Right lobe of liver (tissue), 6 donors: ENCODE results near the gene AIFM1. TPM values are rescaled to one million over a fixed set of nuclear protein-coding genes. Genes with fewer than 3 reads are reported as not detected.

Experiments
- ATAC-seq, 4 donors: fragments of 200-7000 bp; cut with Tn5 transposase; one replicate each; pipeline ENCODE4 v1.9.1; 2020; ENCODE audit warnings: mild to moderate bottlenecking in 4 of 4, moderate library complexity in 4 of 4
- DNase-seq, 3 donors: peaks; one replicate each; pipeline ENCODE4 v3.0.0-alpha.2; 2020
- H3K27ac ChIP-seq, 3 donors: fragments of 200-600 bp; one replicate each; pipeline ENCODE4 v1.8.0; 2022
- H3K27me3 ChIP-seq, 2 donors: fragments of 200-600 bp; one replicate each; pipeline ENCODE4 v1.8.0; 2022
- H3K36me3 ChIP-seq, 4 donors: fragments of 200-600 bp; sonication (generic) in 1 of 4; one replicate each; pipeline versions ENCODE4 v1.5.1 to v1.8.0; 2017 to 2022; ENCODE audit warnings: control low read depth in 1 of 4
- H3K4me1 ChIP-seq, 4 donors: fragments of 200-600 bp; sonication (generic) in 1 of 4; one replicate each; pipeline versions ENCODE4 v1.5.1 to v1.8.0; 2017 to 2022; ENCODE audit warnings: control low read depth in 1 of 4
- H3K4me3 ChIP-seq, 3 donors: fragments of 200-600 bp; one replicate each; pipeline ENCODE4 v1.8.0; 2022
- H3K9me3 ChIP-seq, 4 donors: fragments of 200-600 bp; sonication (generic) in 1 of 4; one replicate each; pipeline versions ENCODE4 v1.5.1 to v1.8.0; 2017 to 2022; ENCODE audit warnings: control low read depth in 1 of 4
- CTCF ChIP-seq, 4 donors: fragments of 200-600 bp in 3 of 4; fragments of 450-650 bp in 1 of 4; IDR thresholded peaks; one replicate each; pipeline versions ENCODE4 v1.5.1 to v1.8.0; 2016 to 2022; ENCODE audit warnings: antibody characterized with exemption in 4 of 4, mild to moderate bottlenecking in 2 of 4
- POLR2A ChIP-seq: fragments of 450-650 bp; IDR thresholded peaks from one replicate; pipeline ENCODE4 v1.6.1; 2017; ENCODE audit warnings: antibody characterized with exemption, mild to moderate bottlenecking
- WGBS: methylation state at CpG from one replicate; pipeline ENCODE4 v1.1.6; 2018; ENCODE audit warnings: low coverage, low lambda C conversion rate; ENCODE audit not compliant: insufficient coverage; ENCODE audit errors: missing lambda C conversion rate; 5-methylcytosine and 5-hydroxymethylcytosine counted together
- intact Hi-C, 2 donors: fragments of 100-400 bp; cut with DNase I; formaldehyde crosslinking; loops; one replicate each; pipeline versions ENCODE4 v1.11.2 to v1.14.1; 2022
- total RNA-seq, 6 experiments: library from RNA; depleted of rRNA in 2 of 6; stranded (reverse); fragments of >200 nt in 2 of 6; fragmentation: NEBNext Ultra II Directional in 3 of 6; extraction: Animal tissue kit (Norgen Biotek cat#: 25700) in 3 of 6; gene quantifications; one replicate each; pipeline versions ENCODE4 v1.1.0 to v1.2.4, GENCODE V29; 2016 to 2023
- donor health status: DM: no; HTN: yes; CAD: no.
- donor health status: DM: no; HTN: no; CAD: no.
- donor health status: DM: no; HTN: no; CAD: no.
- donor health status: DM: no; HTN: yes; CAD: no.
- donor health status: DM: no; HTN: yes; CAD: no.

AIFM1 gene
- total RNA-seq, 6 experiments from 2014 or later, result 63.4 to 90.0 (median 76.7) TPM

- no peak overlapping the region for H3K4me3 ChIP-seq
- 62% methylated on average over 3 of the region's 3 CpGs for WGBS
- no peak for DNase-seq
- intact Hi-C loops, result no loop called here
- H3K27me3 ChIP-seq, result no peaks in the 10 kb centered on the region
- H3K27ac ChIP-seq, result no peak overlapping the region
- no peaks in the 10 kb centered on the region for H3K36me3 ChIP-seq
- no peaks in the 10 kb centered on the region for H3K4me1 ChIP-seq
- H3K9me3 ChIP-seq, result no peaks in the 10 kb centered on the region
- ATAC-seq, result no peak
- TF ChIP-seq CTCF (IDR thresholded peaks at IDR 0.05), result no peak
- TF ChIP-seq POLR2A, result no peak
These were observed 75.3 kb downstream of the AIFM1 start for GRCh38 chrX:130090364-130090763.

- DNase-seq (no peak), ATAC-seq (peak; percentile 27 to 54 (median 40))
- H3K4me3 ChIP-seq, result no peak overlapping the region
- no peaks in the 10 kb centered on the region for H3K36me3 ChIP-seq
- H3K4me1 ChIP-seq, result no peaks in the 10 kb centered on the region
- H3K9me3 ChIP-seq, result no peaks in the 10 kb centered on the region
- peak overlapping the region in 1 of 3 donors; percentile 1 for H3K27ac ChIP-seq
- 33% methylated on average over 5 of the region's 13 CpGs for WGBS
- H3K27me3 ChIP-seq, result no peaks in the 10 kb centered on the region
- TF ChIP-seq POLR2A (no peak), CTCF (IDR thresholded peaks at IDR 0.05) (no peak)
- intact Hi-C loops, result loop anchor here in 1 of 2 donors (10.0 kb wide), 1 partner anchor 98 kb away; no protein-coding TSS in a partner anchor
These were observed 79.0 kb downstream of the AIFM1 start for GRCh38 chrX:130086447-130087206.

- Histone ChIP-seq H3K36me3 (no peaks in the 10 kb centered on the region), H3K27ac (peak overlapping the region in 1 of 3 donors; percentile 1), H3K27me3 (no peaks in the 10 kb centered on the region), H3K4me3 (no peak overlapping the region), H3K9me3 (no peaks in the 10 kb centered on the region), H3K4me1 (no peaks in the 10 kb centered on the region)
- 61% methylated on average over 8 of the region's 11 CpGs for WGBS
- intact Hi-C loops, result loop anchor here in 1 of 2 donors (10.0 kb wide), 1 partner anchor 99 kb away; no protein-coding TSS in a partner anchor
- DNase-seq (no peak), ATAC-seq (no peak)
- TF ChIP-seq CTCF (IDR thresholded peaks at IDR 0.05), result no peak
- TF ChIP-seq POLR2A, result no peak
These were observed 79.8 kb downstream of the AIFM1 start for GRCh38 chrX:130085551-130086446.

- whole genome bisulfite sequencing, result 60% methylated on average over 2 of the region's 9 CpGs
- peak in 1 of 4 donors; percentile 4 for ATAC-seq
- no peaks in the 10 kb centered on the region for H3K36me3 ChIP-seq
- intact Hi-C loops, result loop anchor here in 1 of 2 donors (10.0 kb wide), 1 partner anchor 100 kb away; no protein-coding TSS in a partner anchor
- H3K27ac ChIP-seq, result no peak overlapping the region
- H3K4me3 ChIP-seq, result no peak overlapping the region
- H3K9me3 ChIP-seq, result no peaks in the 10 kb centered on the region
- H3K4me1 ChIP-seq, result no peaks in the 10 kb centered on the region
- DNase-seq, result no peak
- no peaks in the 10 kb centered on the region for H3K27me3 ChIP-seq
- no peak for TF ChIP-seq POLR2A
- TF ChIP-seq CTCF (IDR thresholded peaks at IDR 0.05), result no peak
These were observed 80.9 kb downstream of the AIFM1 start for GRCh38 chrX:130084631-130085237.
